ACC112 (cell line): ENCODE results near the gene TRIML2.
"Not testable (repeated sequence)": the region's sequence is repeated elsewhere in the genome, so short reads cannot be mapped to it uniquely, and the experiment has no call there.

ENCODE experiments used
- H2AFZ ChIP-seq: fragments of 200-600 bp; sonication (generic); one replicate; pipeline ENCODE4 v1.6.0; 2017; ENCODE audit warnings: antibody characterized with exemption, low read length; ENCODE audit not compliant: unreplicated experiment
- H3K27ac ChIP-seq: fragments of 200-600 bp; sonication (generic); 2 replicates; pipeline ENCODE4 v1.5.1; 2014; ENCODE audit warnings: low read depth, mild to moderate bottlenecking, antibody characterized with exemption, low read length, moderate library complexity
- H3K27me3 ChIP-seq: fragments of 200-600 bp; sonication (generic); 2 replicates; pipeline ENCODE4 v1.6.1; 2014; ENCODE audit warnings: mild to moderate bottlenecking, antibody characterized with exemption, low read length, moderate library complexity, mixed read lengths; ENCODE audit not compliant: insufficient read depth
- H3K36me3 ChIP-seq: fragments of 200-600 bp; sonication (generic); 2 replicates; pipeline ENCODE4 v1.6.1; 2016; ENCODE audit warnings: mild to moderate bottlenecking, antibody characterized with exemption, low read length, moderate library complexity, mixed read lengths; ENCODE audit not compliant: insufficient read depth
- H3K4me1 ChIP-seq: fragments of 200-600 bp; sonication (generic); one replicate; pipeline ENCODE4 v1.6.1; 2016; ENCODE audit warnings: low read length, mixed read lengths; ENCODE audit not compliant: insufficient read depth, unreplicated experiment, control insufficient read depth
- H3K4me3 ChIP-seq: fragments of 200-600 bp; sonication (generic); 2 replicates; pipeline ENCODE4 v1.5.1; 2014; ENCODE audit warnings: mild to moderate bottlenecking, low read depth, low read length
- H3K79me2 ChIP-seq: fragments of 200-600 bp; sonication (generic); one replicate; pipeline ENCODE4 v1.6.0; 2016; ENCODE audit warnings: low read length; ENCODE audit not compliant: control insufficient read depth, unreplicated experiment, insufficient read depth

The TRIML2 gene

GRCh38 chr4:188106454-188106853, 2.9 kb downstream of the TRIML2 start:
- Histone ChIP-seq H3K36me3 (no peaks in the 10 kb centered on the region), H3K27me3 (no peaks in the 10 kb centered on the region), H3K4me3 (no peak overlapping the region), H3K4me1 (peaks cover 34% of the 10 kb centered on the region), H3K79me2 (no peaks in the 10 kb centered on the region), H2AFZ (no peak overlapping the region), H3K27ac (no peak overlapping the region)

GRCh38 chr4:188092824-188093223, 16.6 kb downstream of the TRIML2 start:
- Histone ChIP-seq H3K27ac (no peak overlapping the region), H2AFZ (no peak overlapping the region), H3K27me3 (no peaks in the 10 kb centered on the region), H3K4me1 (no peaks in the 10 kb centered on the region), H3K36me3 (no peaks in the 10 kb centered on the region), H3K4me3 (no peak overlapping the region), H3K79me2 (no peaks in the 10 kb centered on the region)

DNA sequence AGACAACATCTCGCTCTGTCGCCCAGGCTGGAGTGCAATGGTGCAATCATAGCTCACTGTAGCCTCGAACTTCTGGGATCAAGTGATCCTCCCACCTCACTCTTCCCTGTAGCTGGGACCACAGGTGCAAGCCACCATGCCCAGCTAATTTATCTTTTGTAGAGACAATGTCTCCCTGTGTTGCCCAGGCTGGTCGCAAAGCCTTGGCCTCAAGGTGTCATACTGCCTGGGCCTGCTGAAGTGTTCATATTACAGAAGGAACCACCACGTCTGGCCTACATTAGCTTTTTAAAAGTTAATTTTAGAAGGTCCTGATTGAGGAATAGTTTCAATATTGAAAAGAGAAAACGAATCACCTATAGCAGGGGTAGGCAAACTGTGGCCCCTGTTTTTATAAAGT, 22.5 kb downstream of the TRIML2 start:
- Histone ChIP-seq H2AFZ (no peak overlapping the region), H3K27me3 (no peaks in the 10 kb centered on the region), H3K4me1 (no peaks in the 10 kb centered on the region), H3K79me2 (no peaks in the 10 kb centered on the region), H3K36me3 (no peaks in the 10 kb centered on the region), H3K27ac (no peak overlapping the region), H3K4me3 (no peak overlapping the region)

GRCh38 chr4:188082796-188083195, 26.6 kb downstream of the TRIML2 start:
- no peak overlapping the region for H3K27ac ChIP-seq
- H3K4me3 ChIP-seq, result no peak overlapping the region
- H3K79me2 ChIP-seq, result no peaks in the 10 kb centered on the region
- H2AFZ ChIP-seq, result no peak overlapping the region
- H3K36me3 ChIP-seq, result no peaks in the 10 kb centered on the region
- no peaks in the 10 kb centered on the region for H3K27me3 ChIP-seq
- H3K4me1 ChIP-seq, result no peaks in the 10 kb centered on the region

DNA sequence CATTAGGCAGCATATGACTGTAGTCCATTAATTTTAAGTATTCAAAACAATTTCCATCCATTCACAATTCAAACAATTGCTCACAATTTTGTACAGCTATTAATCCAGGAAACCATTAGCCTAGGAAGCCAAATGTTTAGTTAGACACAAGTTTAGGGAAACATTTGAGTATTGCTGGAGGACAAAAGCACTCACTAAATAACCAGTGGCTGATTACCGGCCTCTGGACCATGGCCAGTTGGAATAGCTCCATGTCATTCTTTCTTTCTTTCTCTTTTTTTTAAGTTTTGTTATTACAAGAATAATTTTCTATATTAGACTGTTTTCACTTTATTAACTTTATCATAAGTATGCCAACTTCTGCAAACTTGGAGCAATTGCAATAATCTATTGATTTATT, 31.3 kb downstream of the TRIML2 start:
- Histone ChIP-seq H3K4me3 (no peak overlapping the region), H3K79me2 (no peaks in the 10 kb centered on the region), H3K27ac (no peak overlapping the region), H3K27me3 (no peaks in the 10 kb centered on the region), H3K4me1 (no peaks in the 10 kb centered on the region), H3K36me3 (no peaks in the 10 kb centered on the region), H2AFZ (no peak overlapping the region)

DNA sequence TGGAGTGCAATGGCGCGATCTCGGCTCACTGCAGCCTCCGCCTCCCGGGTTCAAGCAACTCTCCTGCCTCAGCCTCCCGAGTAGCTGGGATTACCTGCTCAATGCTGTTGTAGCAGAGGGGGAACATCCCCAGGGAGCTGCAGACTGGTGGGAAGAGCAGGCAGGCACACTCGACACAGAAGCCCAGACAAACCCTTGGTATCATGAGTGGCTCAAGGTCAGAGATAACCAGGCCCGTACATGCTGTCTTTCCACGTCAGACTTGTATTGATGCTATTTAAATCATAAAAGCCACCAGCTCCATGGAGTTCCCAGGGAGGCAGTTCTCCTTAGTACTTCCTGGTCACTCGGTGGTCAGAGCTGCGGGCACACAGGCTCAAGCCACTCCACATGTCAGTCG, 33.2 kb downstream of the TRIML2 start:
- H2AFZ ChIP-seq, result no peak overlapping the region
- H3K4me1 ChIP-seq, result no peaks in the 10 kb centered on the region
- H3K36me3 ChIP-seq, result no peaks in the 10 kb centered on the region
- no peaks in the 10 kb centered on the region for H3K27me3 ChIP-seq
- H3K27ac ChIP-seq, result no peak overlapping the region
- H3K79me2 ChIP-seq, result no peaks in the 10 kb centered on the region
- H3K4me3 ChIP-seq, result no peak overlapping the region

DNA sequence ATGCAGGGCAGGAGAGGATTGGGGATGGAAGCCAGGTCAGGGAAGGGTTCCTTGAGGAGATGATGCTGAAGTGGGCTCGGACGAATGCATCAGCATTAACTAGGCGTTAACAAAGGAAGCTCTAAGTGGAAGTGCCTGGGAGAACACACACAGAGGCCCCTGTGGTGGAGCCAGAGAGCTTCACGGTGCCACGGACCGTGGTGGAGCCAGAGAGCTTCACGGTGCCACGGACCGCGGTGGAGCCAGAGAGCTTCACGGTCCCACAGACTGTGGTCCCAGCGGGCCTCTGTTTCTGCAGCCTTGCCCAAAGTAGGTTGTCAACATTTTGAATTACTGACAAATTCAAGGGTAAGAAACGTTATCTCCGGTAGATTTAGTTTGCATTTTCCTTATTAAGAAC, 48.3 kb downstream of the TRIML2 start:
- Histone ChIP-seq H3K79me2 (no peaks in the 10 kb centered on the region), H2AFZ (no peak overlapping the region), H3K4me3 (no peak overlapping the region), H3K36me3 (no peaks in the 10 kb centered on the region), H3K4me1 (no peaks in the 10 kb centered on the region), H3K27ac (no peak overlapping the region), H3K27me3 (no peaks in the 10 kb centered on the region)

DNA sequence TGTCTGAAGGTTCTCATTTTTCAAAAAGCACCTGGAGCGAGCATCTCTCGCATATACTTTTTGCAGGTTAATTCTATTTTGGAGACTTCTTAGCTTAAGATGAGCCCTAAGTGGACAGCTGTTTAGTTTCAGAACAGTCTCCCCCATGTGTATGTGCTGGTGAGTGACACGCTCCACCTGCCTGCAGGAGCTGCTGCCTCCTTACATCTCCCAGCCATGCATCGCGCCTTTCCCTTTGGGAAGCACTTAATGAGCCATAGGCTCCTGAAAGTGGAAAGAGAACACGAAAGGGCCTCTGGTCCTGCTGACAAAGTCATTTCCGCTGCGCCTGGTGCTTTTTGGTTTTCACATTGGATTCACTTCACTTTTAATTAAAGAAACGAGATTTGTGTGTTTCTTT, 56.1 kb downstream of the TRIML2 start:
- Histone ChIP-seq H3K4me1 (no peaks in the 10 kb centered on the region), H2AFZ (no peak overlapping the region), H3K79me2 (no peaks in the 10 kb centered on the region), H3K36me3 (no peaks in the 10 kb centered on the region), H3K27me3 (no peaks in the 10 kb centered on the region), H3K4me3 (no peak overlapping the region), H3K27ac (no peak overlapping the region)

DNA sequence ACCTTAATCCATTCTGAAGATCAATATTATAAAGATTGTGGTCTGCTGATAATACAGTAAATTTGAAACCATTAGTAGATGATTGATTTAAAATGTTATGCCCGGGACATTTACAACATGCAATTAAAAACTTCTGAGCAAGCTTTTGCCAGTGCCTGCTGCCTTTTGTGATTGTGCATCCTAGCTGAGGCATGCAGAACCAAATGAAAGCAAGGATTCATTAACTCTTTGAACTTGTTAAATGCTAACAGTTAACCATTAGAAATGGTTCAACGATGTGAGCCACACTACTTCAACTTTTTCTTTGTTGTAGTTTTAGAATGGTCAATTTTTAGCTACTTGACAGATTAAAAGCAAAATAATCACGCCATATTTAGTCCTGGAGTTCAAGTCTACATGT, 62.7 kb downstream of the TRIML2 start:
- Histone ChIP-seq H3K36me3 (no peaks in the 10 kb centered on the region), H3K4me1 (no peaks in the 10 kb centered on the region), H3K27me3 (no peaks in the 10 kb centered on the region), H3K27ac (no peak overlapping the region), H3K4me3 (no peak overlapping the region), H2AFZ (no peak overlapping the region), H3K79me2 (no peaks in the 10 kb centered on the region)

DNA sequence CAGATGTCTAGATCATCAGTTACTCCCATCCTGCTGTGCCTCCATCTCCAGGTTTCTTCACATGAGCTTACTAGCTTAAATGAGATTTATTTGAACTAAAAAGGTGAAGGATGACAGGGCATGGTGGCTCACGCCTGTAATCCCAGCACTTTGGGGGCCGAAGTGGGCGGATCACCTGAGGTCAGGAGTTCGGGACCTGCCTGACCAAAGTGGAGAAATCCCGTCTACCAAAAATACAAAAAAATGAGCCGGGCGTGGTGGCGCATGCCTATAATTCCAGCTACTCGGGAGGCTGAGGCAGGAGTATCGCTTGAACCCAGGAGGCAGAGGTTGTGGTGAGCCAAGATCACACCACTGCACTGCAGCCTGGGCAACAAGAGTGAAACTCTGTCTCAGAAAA, 63.9 kb downstream of the TRIML2 start:
- H3K79me2 ChIP-seq, H3K27ac ChIP-seq, H3K36me3 ChIP-seq, H3K27me3 ChIP-seq, H3K4me1 ChIP-seq, H2AFZ ChIP-seq, H3K4me3 ChIP-seq: not testable (repeated sequence)

- Histone ChIP-seq H3K79me2 (no peaks in the 10 kb centered on the region), H3K27ac (no peak overlapping the region), H3K4me1 (no peaks in the 10 kb centered on the region), H3K36me3 (no peaks in the 10 kb centered on the region), H3K27me3 (no peaks in the 10 kb centered on the region), H3K4me3 (no peak overlapping the region), H2AFZ (no peak overlapping the region)
Observed at GRCh38 chr4:188043154-188043553, 66.2 kb downstream of the TRIML2 start.

DNA sequence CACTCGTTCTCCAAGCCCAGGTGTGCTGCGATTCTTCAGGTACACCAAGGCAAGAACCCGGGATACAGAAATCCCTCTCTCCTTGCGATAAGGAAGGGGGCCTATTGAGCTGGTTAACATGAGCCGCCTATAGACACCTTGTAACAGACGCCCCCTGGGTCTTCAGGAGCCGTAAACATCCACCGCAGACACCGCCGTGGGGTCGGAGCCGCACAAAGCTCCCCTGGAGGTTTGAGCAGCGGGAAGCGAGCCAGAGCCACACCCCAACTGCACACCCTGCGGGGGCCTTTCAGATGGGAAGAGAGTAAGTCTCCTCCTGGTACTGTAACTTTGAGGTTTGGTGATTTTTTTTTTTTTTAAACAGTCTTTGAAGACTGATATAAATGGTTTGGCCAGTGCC, 67.2 kb downstream of the TRIML2 start:
- Histone ChIP-seq H2AFZ (no peak overlapping the region), H3K4me1 (no peaks in the 10 kb centered on the region), H3K79me2 (no peaks in the 10 kb centered on the region), H3K36me3 (no peaks in the 10 kb centered on the region), H3K27me3 (no peaks in the 10 kb centered on the region), H3K27ac (no peak overlapping the region), H3K4me3 (no peak overlapping the region)
